ENCODE measurements around the gene PARM1. TPM values are rescaled to one million over a fixed set of nuclear protein-coding genes. Genes with fewer than 3 reads are reported as not detected.

PARM1 gene
- polyA plus RNA-seq, 3 donors, result 0.06 to 0.54 (median 0.27) TPM

- no peak overlapping the region for H3K4me2 ChIP-seq (replicated peaks; ENCODE audit: extremely low read depth, low read length, poor library complexity, severe bottlenecking)
- Mint-ChIP-seq H3K27me3 (ENCODE audit: low read depth in 3 of 3) (peaks cover 8 to 34% (median 10%) of the 10 kb centered on the region in 3 donors), H3K9me3 (peaks cover 0 to 7% (median 0%) of the 10 kb centered on the region in 7 donors), H3K36me3 (no peaks in the 10 kb centered on the region), H3K4me3 (peak overlapping the region in 1 of 2 donors; percentile 7), H3K4me1 (no peaks in the 10 kb centered on the region), H3K27ac (no peak overlapping the region)
- H4K20me1 ChIP-seq (ENCODE audit: insufficient read depth, low read length), result no peaks in the 10 kb centered on the region
- H3K9me3 ChIP-seq (replicated peaks in 1 of 2; ENCODE audit: control insufficient read depth in 1 of 2, insufficient read depth in 1 of 2, low read length in 2 of 2), result no peaks in the 10 kb centered on the region
- H3K36me3 ChIP-seq (replicated peaks in 1 of 2; ENCODE audit: control insufficient read depth in 1 of 2, insufficient read depth in 2 of 2, low read length in 2 of 2), result no peaks in the 10 kb centered on the region
- DNase-seq, result no peak
- peaks cover 12 to 22% of the 10 kb centered on the region in 2 donors for H3K27me3 ChIP-seq (ENCODE audit: control insufficient read depth in 2 of 2, insufficient read depth in 2 of 2, low read length in 2 of 2)
- no peaks in the 10 kb centered on the region for H3K79me2 ChIP-seq (ENCODE audit: insufficient read depth, low read length)
- WGBS (ENCODE audit: insufficient coverage), result 92% methylated on average over 2 of the region's 3 CpGs
- no peaks in the 10 kb centered on the region for H3K4me1 ChIP-seq (ENCODE audit: control insufficient read depth in 1 of 2, insufficient read depth in 2 of 2, low read length in 2 of 2)
- TF ChIP-seq CTCF (IDR thresholded peaks at IDR 0.05), result no peak
- H3K4me3 ChIP-seq (replicated peaks in 1 of 3; ENCODE audit: low read depth in 2 of 3, low read length in 3 of 3), result no peak overlapping the region
- no peak overlapping the region for H2AFZ ChIP-seq (ENCODE audit: insufficient read depth, low read depth, low read length, poor library complexity, severe bottlenecking)
- no peak overlapping the region for H3K27ac ChIP-seq (ENCODE audit: low read depth in 1 of 2, low read length in 2 of 2)
- H3K9ac ChIP-seq (ENCODE audit: insufficient read depth, low read length, poor library complexity, severe bottlenecking), result no peak overlapping the region
- intact Hi-C loops (cut with micrococcal nuclease), result no loop called here
These were observed 9.5 kb downstream of the PARM1 start for GRCh38 chr4:74942251-74942917.

- no peak overlapping the region for H3K4me3 Mint-ChIP-seq
- no peak overlapping the region for H3K4me2 ChIP-seq (replicated peaks; ENCODE audit: extremely low read depth, low read length, poor library complexity, severe bottlenecking)
- H3K79me2 ChIP-seq (ENCODE audit: insufficient read depth, low read length), result no peaks in the 10 kb centered on the region
- no peak for DNase-seq
- H3K27ac Mint-ChIP-seq, result no peak overlapping the region
- peaks cover 5 to 31% (median 10%) of the 10 kb centered on the region in 3 donors for H3K27me3 Mint-ChIP-seq (ENCODE audit: low read depth in 3 of 3)
- no peak for TF ChIP-seq CTCF (IDR thresholded peaks at IDR 0.05)
- intact Hi-C loops (cut with micrococcal nuclease), result no loop called here
- H3K9ac ChIP-seq (ENCODE audit: insufficient read depth, low read length, poor library complexity, severe bottlenecking), result no peak overlapping the region
- H3K4me1 ChIP-seq (ENCODE audit: control insufficient read depth in 1 of 2, insufficient read depth in 2 of 2, low read length in 2 of 2), result no peaks in the 10 kb centered on the region
- H3K9me3 Mint-ChIP-seq, result peaks cover 0 to 7% (median 0%) of the 10 kb centered on the region in 7 donors
- peaks cover 8 to 17% of the 10 kb centered on the region in 2 donors for H3K27me3 ChIP-seq (ENCODE audit: control insufficient read depth in 2 of 2, insufficient read depth in 2 of 2, low read length in 2 of 2)
- H3K27ac ChIP-seq (ENCODE audit: low read depth in 1 of 2, low read length in 2 of 2), result no peak overlapping the region
- H3K4me3 ChIP-seq (replicated peaks in 1 of 3; ENCODE audit: low read depth in 2 of 3, low read length in 3 of 3), result no peak overlapping the region
- no peaks in the 10 kb centered on the region for H4K20me1 ChIP-seq (ENCODE audit: insufficient read depth, low read length)
- whole genome bisulfite sequencing (ENCODE audit: insufficient coverage), result 85% methylated on average over 2 of the region's 3 CpGs
- H3K9me3 ChIP-seq (replicated peaks in 1 of 2; ENCODE audit: control insufficient read depth in 1 of 2, insufficient read depth in 1 of 2, low read length in 2 of 2), result no peaks in the 10 kb centered on the region
- H3K36me3 Mint-ChIP-seq, result no peaks in the 10 kb centered on the region
- H3K36me3 ChIP-seq (replicated peaks in 1 of 2; ENCODE audit: control insufficient read depth in 1 of 2, insufficient read depth in 2 of 2, low read length in 2 of 2), result no peaks in the 10 kb centered on the region
- no peak overlapping the region for H2AFZ ChIP-seq (ENCODE audit: insufficient read depth, low read depth, low read length, poor library complexity, severe bottlenecking)
- no peaks in the 10 kb centered on the region for H3K4me1 Mint-ChIP-seq
These were observed 10.0 kb downstream of the PARM1 start for GRCh38 chr4:74942918-74943253.
